Measurements from ENCODE around the gene ENTREP3.

Gene ENTREP3

DNA sequence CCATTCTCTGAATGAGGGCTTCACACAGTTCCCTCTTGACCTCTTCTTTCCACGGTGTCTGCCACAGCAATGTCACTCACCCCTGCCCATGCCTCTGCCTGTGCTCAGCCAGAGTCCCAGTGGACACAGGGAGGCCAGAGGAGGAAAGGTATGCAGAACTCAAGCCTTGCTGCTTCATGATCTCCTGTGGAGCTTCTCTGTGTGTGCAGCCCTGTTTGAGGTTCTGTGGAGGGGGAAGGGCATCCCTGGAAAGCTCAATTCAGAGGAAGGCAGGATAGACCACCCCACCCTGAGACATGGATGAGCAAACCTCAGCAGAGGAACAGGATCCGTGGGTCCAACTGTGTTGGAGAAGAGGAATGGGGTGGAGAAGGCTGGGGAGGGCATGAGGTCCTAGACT lies 24.0 kb upstream of the ENTREP3 start:
- no peaks in the 10 kb centered on the region for H3K27me3 ChIP-seq (ENCODE audit: insufficient read depth, poor library complexity, severe bottlenecking)
- DNase-seq (ENCODE audit: low read depth in 1 of 2, low spot score in 1 of 2): no peak
- no peak overlapping the region for H3K27ac ChIP-seq (replicated peaks)
- H3K4me3 ChIP-seq (replicated peaks; ENCODE audit: insufficient read depth, low read length): no peak overlapping the region
- TF ChIP-seq SPI1 (IDR thresholded peaks at IDR 0.05; ENCODE audit: borderline replicate concordance, low read depth): no peak
- TF ChIP-seq GABPA (IDR thresholded peaks at IDR 0.05; ENCODE audit: low read depth): no peak
- TF ChIP-seq, protein P1, sequence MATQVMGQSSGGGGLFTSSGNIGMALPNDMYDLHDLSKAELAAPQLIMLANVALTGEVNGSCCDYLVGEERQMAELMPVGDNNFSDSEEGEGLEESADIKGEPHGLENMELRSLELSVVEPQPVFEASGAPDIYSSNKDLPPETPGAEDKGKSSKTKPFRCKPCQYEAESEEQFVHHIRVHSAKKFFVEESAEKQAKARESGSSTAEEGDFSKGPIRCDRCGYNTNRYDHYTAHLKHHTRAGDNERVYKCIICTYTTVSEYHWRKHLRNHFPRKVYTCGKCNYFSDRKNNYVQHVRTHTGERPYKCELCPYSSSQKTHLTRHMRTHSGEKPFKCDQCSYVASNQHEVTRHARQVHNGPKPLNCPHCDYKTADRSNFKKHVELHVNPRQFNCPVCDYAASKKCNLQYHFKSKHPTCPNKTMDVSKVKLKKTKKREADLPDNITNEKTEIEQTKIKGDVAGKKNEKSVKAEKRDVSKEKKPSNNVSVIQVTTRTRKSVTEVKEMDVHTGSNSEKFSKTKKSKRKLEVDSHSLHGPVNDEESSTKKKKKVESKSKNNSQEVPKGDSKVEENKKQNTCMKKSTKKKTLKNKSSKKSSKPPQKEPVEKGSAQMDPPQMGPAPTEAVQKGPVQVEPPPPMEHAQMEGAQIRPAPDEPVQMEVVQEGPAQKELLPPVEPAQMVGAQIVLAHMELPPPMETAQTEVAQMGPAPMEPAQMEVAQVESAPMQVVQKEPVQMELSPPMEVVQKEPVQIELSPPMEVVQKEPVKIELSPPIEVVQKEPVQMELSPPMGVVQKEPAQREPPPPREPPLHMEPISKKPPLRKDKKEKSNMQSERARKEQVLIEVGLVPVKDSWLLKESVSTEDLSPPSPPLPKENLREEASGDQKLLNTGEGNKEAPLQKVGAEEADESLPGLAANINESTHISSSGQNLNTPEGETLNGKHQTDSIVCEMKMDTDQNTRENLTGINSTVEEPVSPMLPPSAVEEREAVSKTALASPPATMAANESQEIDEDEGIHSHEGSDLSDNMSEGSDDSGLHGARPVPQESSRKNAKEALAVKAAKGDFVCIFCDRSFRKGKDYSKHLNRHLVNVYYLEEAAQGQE (IDR thresholded peaks at IDR 0.05; ENCODE audit: insufficient replicate concordance, low read depth): no peak

DNA sequence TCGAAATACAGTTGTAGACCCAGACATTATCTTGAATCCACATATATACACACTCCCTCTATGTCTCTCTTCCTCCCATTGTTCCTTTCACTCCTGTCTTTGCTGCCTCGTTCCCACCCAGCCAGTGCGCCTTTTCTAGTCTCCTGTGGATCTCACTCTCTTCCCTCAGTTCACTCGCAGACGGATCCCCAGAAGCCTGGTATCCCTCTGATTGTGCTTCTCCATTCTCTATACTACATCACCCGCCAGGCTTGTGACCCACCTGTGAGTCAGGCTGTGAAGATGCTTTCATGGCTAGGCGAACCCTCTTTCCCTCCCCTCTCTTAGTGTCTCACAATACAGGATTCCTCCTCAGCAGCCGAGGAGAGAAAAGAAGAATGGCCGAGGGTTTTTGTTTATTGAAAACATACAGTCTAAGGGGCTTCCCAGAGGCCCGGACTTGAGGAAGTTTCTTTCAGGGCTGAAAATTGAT lies 23.4 kb upstream of the ENTREP3 start:
- Histone ChIP-seq H3K4me3 (replicated peaks; ENCODE audit: insufficient read depth, low read length) (no peak overlapping the region), H3K27me3 (ENCODE audit: insufficient read depth, poor library complexity, severe bottlenecking) (no peaks in the 10 kb centered on the region), H3K27ac (replicated peaks) (no peak overlapping the region)
- DNase-seq (ENCODE audit: low read depth in 1 of 2, low spot score in 1 of 2): no peak
- TF ChIP-seq POLR2AphosphoS5 (IDR thresholded peaks at IDR 0.05; ENCODE audit: low read depth): no peak
- TF ChIP-seq GABPA (IDR thresholded peaks at IDR 0.05; ENCODE audit: low read depth): no peak
- TF ChIP-seq, protein P2, sequence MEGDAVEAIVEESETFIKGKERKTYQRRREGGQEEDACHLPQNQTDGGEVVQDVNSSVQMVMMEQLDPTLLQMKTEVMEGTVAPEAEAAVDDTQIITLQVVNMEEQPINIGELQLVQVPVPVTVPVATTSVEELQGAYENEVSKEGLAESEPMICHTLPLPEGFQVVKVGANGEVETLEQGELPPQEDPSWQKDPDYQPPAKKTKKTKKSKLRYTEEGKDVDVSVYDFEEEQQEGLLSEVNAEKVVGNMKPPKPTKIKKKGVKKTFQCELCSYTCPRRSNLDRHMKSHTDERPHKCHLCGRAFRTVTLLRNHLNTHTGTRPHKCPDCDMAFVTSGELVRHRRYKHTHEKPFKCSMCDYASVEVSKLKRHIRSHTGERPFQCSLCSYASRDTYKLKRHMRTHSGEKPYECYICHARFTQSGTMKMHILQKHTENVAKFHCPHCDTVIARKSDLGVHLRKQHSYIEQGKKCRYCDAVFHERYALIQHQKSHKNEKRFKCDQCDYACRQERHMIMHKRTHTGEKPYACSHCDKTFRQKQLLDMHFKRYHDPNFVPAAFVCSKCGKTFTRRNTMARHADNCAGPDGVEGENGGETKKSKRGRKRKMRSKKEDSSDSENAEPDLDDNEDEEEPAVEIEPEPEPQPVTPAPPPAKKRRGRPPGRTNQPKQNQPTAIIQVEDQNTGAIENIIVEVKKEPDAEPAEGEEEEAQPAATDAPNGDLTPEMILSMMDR (IDR thresholded peaks at IDR 0.05; ENCODE audit: insufficient read depth, low read length): no peak
- TF ChIP-seq SPI1 (IDR thresholded peaks at IDR 0.05; ENCODE audit: borderline replicate concordance, low read depth): no peak
- TF ChIP-seq, protein P1 (IDR thresholded peaks at IDR 0.05; ENCODE audit: insufficient replicate concordance, low read depth): no peak

DNA sequence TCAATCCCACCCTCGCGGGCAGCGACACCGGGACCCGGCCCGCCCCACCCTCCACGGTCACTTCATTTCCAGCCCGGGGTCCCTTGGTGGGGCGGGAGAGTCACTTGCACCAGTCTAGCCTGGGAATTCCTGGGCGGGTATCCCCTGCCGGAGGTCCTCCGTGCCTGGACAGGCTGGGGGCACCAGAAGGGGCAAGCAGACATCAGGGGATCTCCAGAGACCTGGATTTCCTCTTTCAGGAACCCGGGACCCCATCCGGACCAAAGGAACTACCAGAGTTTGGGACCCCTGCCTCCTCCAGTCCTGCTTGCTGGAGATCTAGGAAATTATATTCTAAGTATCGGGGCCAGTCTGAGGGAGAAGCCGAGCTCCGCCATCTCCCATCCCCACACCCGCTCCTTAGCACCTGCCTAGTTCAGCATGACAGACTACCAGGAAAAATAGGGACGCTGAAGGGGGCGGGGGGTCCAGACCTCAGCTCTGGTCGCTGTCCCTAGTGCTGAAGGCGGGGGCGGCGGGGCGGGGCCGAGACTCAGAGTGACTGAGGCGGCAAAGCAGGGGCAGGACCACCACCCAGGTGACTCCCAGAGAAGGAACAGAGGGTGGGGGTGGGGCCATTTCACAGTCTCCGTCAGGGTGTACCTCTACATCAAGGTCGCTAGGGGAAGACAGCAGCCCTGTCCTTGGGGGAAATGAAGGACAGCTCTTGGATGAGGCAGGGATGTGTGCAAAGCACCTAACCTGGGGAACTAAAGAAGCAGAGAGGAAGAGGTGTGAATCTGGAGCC lies 22.8 kb upstream of the ENTREP3 start:
- DNase-seq (ENCODE audit: low read depth in 1 of 2, low spot score in 1 of 2): peak; percentile 57 to 66
- no peak overlapping the region for H3K27ac ChIP-seq (replicated peaks)

More for the DNA sequence above, 22.8 kb upstream of the ENTREP3 start:
- no peak for TF ChIP-seq GABPA (IDR thresholded peaks at IDR 0.05; ENCODE audit: low read depth)
- TF ChIP-seq, protein P1 (IDR thresholded peaks at IDR 0.05; ENCODE audit: insufficient replicate concordance, low read depth): peak; percentile 94
- TF ChIP-seq POLR2AphosphoS5 (IDR thresholded peaks at IDR 0.05; ENCODE audit: low read depth): no peak
- no peak for TF ChIP-seq SPI1 (IDR thresholded peaks at IDR 0.05; ENCODE audit: borderline replicate concordance, low read depth)
- TF ChIP-seq, protein P2 (IDR thresholded peaks at IDR 0.05; ENCODE audit: insufficient read depth, low read length): peak; percentile 28
- H3K4me3 ChIP-seq (replicated peaks; ENCODE audit: insufficient read depth, low read length): peak overlapping the region; percentile 67
- no peaks in the 10 kb centered on the region for H3K27me3 ChIP-seq (ENCODE audit: insufficient read depth, poor library complexity, severe bottlenecking)
